ENCODE measurements around the gene TIGD6. TPM values are rescaled to one million over a fixed set of nuclear protein-coding genes. Genes with fewer than 3 reads are reported as not detected.

TIGD6 gene
- total RNA-seq, 2 donors from 2014 or later, result 2.1 to 3.0 TPM

- H3K4me3 ChIP-seq, result no peak overlapping the region
- peaks cover 0 to 17% of the 10 kb centered on the region in 2 donors for H3K36me3 ChIP-seq (replicated peaks in 1 of 2; ENCODE audit: insufficient read depth in 1 of 2, low read depth in 2 of 2)
- TF ChIP-seq CTCF (IDR thresholded peaks at IDR 0.05) (no peak), POLR2A (IDR thresholded peaks at IDR 0.05) (no peak)
- intact Hi-C loops (cut with DNase I), result no loop called here
- no peak overlapping the region for H3K27ac ChIP-seq
- DNase-seq (no peak), ATAC-seq (no peak)
- no peaks in the 10 kb centered on the region for H3K9me3 ChIP-seq
- no peaks in the 10 kb centered on the region for H3K27me3 ChIP-seq
- peaks cover 12% of the 10 kb centered on the region for H3K4me1 ChIP-seq
These were observed 6.6 kb upstream of the TIGD6 start for GRCh38 chr5:150007050-150007449.

GRCh38 chr5:150006318-150006717 is 5.9 kb upstream of the TIGD6 start:
- DNase-seq (no peak), ATAC-seq (no peak)
- WGBS, 2 donors, result 90 to 93% methylated on average over 4 of the region's 4 CpGs
- peaks cover 19% of the 10 kb centered on the region for H3K4me1 ChIP-seq
- TF ChIP-seq POLR2A (IDR thresholded peaks at IDR 0.05) (no peak), CTCF (IDR thresholded peaks at IDR 0.05) (no peak)
- H3K27me3 ChIP-seq, result no peaks in the 10 kb centered on the region
- no peak overlapping the region for H3K4me3 ChIP-seq
- H3K9me3 ChIP-seq, result no peaks in the 10 kb centered on the region
- H3K27ac ChIP-seq, result no peak overlapping the region
- H3K36me3 ChIP-seq (replicated peaks in 1 of 2; ENCODE audit: insufficient read depth in 1 of 2, low read depth in 2 of 2), result peaks cover 0 to 16% of the 10 kb centered on the region in 2 donors
- intact Hi-C loops (cut with DNase I), result no loop called here

GRCh38 chr5:150001660-150002486 is 1.4 kb upstream of the TIGD6 start:
- 11% methylated on average over 8 of the region's 8 CpGs for WGBS, 2 donors
- intact Hi-C loops (cut with DNase I), result no loop called here
- ATAC-seq, result peak; percentile 39

GRCh38 chr5:150000990-150001659 is 671 bp upstream of the TIGD6 start:
- intact Hi-C loops (cut with DNase I), result no loop called here
- TF ChIP-seq POLR2A (IDR thresholded peaks at IDR 0.05) (no peak), CTCF (IDR thresholded peaks at IDR 0.05) (no peak)
- Histone ChIP-seq H3K27me3 (no peaks in the 10 kb centered on the region), H3K36me3 (replicated peaks in 1 of 2; ENCODE audit: insufficient read depth in 1 of 2, low read depth in 2 of 2) (peaks cover 0 to 2% of the 10 kb centered on the region in 2 donors), H3K9me3 (no peaks in the 10 kb centered on the region), H3K4me3 (peak overlapping the region; percentile 71 to 91), H3K4me1 (peaks cover 36% of the 10 kb centered on the region), H3K27ac (peak overlapping the region; percentile 72 to 93 (median 86))
- 0 to 1% methylated on average over 7 to 44 of the region's 44 CpGs for WGBS, 2 donors
- DNase-seq, result peak; percentile 40 to 44 (median 43)
- ATAC-seq, result peak; percentile 35

More at GRCh38 chr5:150001660-150002486, 1.4 kb upstream of the TIGD6 start:
- Histone ChIP-seq H3K9me3 (no peaks in the 10 kb centered on the region), H3K4me1 (peaks cover 36% of the 10 kb centered on the region), H3K27me3 (no peaks in the 10 kb centered on the region), H3K4me3 (peak overlapping the region; percentile 71 to 91), H3K27ac (peak overlapping the region in 3 of 4 donors; percentile 85 to 93 (median 86)), H3K36me3 (replicated peaks in 1 of 2; ENCODE audit: insufficient read depth in 1 of 2, low read depth in 2 of 2) (peaks cover 0 to 2% of the 10 kb centered on the region in 2 donors)
- peak; percentile 9 to 68 (median 49) for TF ChIP-seq CTCF (IDR thresholded peaks at IDR 0.05)
- TF ChIP-seq POLR2A (IDR thresholded peaks at IDR 0.05), result no peak
- DNase-seq, result peak; percentile 35 to 55 (median 46)
